HG03175 (cell line): Measurements from ENCODE around the gene NSFL1C.

Source experiments
- ATAC-seq: cut with Tn5 transposase; IDR thresholded peaks from one replicate; pipeline ENCODE4 v1.9.1; 2021; ENCODE audit warnings: mild to moderate bottlenecking, moderate library complexity; ENCODE audit not compliant: unreplicated experiment

NSFL1C gene

DNA sequence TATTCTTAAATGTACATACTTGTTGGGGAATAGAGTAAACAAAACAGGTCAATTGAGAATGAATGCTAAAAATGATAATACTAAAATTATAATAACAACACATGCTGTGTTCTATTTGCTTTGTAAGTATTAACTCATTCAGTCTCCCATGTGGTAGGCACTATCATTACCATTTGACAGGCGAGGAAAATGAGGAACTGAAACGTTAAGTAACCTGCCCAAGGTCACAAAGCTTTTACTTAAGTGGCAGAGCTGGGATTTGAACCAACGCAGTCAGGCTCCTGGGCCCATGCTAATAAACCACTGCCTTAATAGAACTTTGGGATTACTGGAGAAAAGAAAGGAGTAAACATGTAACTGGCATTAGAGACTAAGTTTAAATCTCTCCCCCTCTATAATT is 3.8 kb downstream of the NSFL1C start:
- ATAC-seq, result no peak

DNA sequence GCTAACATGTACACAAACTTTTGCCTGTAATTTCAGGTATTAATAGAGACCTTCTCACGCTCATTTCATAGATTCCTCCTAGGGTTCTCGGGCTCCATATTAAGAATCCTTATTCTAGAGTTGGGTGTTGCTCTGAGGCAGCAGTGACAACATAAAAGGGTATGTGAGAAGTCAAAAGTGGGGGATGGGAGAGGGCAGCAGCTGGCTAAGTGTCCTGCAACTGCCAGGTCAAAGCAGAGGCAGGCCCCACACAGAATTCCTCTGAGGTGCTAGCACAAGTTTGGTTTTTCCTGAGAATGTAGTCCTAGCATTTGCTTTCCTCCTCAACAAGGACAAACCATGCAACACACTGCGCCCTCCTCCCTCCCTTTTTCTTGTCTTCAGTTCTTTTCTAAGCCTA is 4.6 kb downstream of the NSFL1C start:
- no peak for ATAC-seq

DNA sequence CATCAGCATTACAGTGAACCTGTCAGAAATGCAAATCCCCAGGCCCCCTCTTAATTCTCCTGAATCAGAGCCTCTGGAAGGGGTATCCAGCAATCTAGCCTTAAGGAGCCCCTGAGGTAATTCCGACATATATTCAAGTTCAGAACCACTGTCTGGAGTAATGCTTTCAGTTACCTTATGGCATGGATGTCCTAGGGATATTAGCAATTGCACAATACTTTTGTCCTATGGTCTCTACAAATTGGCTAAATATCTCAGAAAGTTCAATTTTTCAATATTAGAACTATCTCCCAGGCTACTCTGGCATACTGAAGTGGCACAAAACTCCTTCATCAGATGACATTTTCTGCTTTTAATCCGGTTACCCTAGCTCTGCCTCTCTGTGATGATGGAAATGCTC is 6.4 kb downstream of the NSFL1C start:
- ATAC-seq, result no peak

DNA sequence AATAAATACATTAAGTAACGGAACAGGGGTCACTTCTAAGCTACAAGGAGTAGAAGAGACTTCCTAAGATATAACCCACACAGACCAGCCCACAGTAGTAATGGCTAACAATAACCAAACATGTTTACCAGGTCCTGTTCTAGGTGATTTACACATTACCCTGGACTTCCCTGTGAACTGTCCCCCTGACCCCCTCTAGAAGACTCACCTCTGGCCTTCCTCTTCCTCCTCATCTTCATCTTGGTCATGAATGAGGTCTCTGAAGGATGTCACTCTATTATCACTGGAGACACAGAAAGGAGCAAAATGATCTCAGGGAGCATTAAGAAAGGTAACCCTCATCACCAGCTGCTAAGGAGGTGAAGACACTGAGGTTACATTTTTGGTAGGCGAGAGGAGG is 8.7 kb downstream of the NSFL1C start:
- no peak for ATAC-seq

DNA sequence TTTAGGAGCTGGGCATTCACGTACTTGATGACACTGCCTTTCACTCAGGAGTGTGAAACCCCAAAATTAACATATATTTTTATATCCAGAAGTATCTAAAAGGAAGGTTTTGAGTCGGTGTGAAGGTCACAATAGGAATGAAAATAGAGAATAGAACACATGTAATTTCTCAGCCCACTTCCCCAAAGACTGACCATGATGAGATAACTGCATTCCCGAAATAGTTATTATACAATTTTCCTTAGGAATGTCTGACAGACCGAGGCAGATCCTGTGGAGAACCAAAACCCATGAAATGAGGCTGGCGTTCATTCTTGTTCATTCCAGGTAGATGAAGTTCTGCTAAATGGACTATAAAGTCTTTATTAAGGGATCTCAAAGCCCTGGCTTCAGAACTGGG is 10.3 kb downstream of the NSFL1C start:
- no peak for ATAC-seq

DNA sequence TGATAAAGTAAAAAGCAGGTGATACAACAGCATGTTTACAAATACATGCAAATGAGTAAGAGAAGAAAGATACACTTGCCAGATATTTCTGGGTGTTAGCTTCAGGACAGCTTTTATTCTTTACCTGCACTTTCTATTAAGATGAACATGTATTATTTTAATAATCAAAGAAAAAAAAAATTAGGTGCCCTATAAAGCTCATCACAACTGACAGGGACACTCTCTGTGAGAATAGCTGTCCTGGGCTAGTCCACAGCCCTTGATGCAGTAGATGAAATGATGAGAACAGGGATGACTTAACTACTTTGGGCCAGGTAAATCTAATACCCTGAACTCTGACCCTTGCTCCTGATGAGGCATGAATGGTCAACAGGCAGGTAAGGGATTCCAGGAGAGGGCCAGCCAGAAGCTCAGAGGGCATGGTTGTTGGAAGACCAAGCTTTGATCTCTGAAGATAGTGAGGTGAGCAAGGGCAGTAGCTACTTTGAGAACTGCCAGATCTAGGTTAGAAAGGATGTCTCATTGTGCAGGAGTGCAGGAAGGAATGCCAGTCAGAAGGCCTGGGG is 15.6 kb downstream of the NSFL1C start:
- ATAC-seq, result no peak

DNA sequence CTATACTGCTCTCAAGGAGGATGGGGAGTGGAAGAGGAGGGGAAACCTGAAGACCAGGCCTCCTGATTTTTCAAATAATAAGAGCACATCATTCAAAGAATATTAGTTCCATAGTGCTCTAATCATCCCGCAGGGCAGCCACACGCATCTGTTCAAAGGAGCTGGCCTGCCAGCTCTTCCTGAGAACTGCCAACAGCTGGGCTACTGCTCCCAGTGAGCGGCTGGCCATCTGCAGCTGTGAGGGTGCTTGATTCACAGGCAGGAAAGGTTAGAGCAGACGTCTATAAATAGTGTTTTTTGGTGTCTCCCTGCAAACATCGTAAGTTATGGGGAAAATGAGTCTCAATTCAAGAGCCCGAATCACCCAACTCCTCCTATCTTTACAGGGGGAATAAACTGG is 17.3 kb downstream of the NSFL1C start:
- no peak for ATAC-seq

DNA sequence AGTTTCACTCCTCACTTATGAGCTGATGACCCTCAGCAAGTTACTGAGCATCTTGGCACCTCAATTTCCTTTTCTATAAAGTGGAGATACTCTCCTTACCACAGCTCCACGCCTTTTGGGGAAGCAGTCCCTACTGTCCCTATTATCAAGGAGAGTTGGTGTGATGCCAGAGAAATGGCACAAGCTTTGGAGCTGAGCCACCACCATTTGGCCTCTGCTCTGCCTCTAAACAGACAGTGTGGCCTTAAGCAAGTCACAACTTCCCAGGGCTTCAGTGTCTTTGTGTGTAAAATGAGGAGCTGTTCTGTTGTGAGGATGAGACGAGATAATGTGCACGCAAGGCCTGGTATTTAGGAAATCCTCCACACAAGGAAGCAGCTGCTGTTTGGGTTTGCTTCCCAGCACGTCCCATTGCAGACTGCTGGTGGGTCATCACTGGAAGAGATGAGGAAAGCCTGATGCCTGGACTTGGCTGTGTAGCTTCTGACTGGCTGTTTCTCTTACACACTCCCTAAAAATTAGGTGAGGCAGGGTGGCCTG is 18.5 kb downstream of the NSFL1C start:
- no peak for ATAC-seq

DNA sequence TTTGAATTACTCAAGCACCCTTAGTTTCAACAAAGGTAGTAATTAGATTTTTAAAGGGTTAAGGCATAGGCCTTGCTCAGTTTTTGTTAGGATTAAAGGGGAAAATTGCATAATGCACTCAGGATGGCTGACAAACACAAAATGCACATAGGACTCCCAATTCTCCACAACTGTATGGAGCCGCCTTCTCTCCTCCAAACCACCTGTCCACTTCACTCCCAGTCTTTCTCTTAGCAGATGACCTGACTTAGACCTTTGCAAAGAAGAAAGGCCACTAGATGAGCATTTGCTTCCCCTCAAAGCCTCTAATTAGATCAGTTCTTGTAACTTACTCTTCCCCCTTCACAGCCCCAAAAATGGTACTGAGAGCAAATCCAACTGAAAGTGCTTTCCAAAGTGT is 20.1 kb downstream of the NSFL1C start:
- no peak for ATAC-seq

DNA sequence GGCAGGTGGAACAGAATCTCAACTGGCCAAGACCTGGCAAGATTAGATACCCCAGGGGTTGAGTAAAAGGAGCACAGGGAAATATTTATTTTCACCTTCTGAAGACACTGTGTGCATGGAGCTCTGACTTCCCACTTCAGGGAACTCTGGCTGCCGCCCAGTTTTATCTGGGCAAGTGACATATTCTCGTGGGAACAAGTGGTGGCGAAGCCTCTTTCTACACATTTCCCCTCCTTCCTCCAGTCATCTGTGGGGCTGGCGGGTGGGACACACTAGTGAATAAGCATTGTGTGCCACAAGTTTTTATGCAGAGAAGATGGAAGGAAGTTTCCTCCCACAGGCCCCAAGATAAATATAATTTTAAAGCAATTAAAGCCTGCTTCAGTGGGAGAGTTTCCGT is 23.6 kb downstream of the NSFL1C start:
- no peak for ATAC-seq

DNA sequence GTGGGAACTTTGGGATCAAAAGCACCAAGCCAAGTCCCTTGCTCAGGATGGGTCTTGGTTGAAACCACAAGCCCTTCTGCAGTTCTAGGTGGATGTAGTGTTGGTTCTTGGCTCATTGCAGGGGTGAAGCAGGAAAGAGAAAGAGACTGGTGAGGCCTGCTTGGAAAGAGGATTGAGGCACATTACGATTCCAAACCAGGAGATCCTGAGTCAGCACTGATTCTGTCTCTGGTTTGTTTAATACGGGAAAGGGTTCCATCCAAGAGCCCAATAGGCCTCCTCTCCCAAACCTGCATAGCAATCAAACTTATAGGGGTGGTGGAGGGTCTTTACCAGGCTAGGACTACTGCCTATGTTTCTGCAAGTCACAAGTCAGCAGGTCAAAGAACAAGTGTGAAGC is 24.3 kb downstream of the NSFL1C start:
- ATAC-seq, result no peak

DNA sequence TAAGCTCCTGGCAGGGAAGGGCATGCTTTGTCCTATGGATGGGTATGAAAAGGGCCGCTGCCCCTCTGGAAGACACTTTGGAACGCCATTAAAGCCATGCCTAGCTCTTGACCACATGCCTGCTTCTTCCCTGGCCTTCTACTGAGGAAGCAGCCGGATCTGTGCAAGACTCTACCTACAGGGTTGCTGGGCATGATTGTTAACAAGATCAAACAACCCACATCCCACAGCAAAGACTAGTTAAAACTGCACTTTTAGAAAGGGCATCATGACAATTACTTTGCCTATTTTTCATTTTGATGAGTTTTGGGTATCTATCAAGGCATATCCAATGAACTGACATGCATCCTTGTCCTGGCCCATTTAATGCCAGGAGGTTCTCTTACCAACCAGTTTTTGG is 25.5 kb downstream of the NSFL1C start:
- ATAC-seq, result no peak

DNA sequence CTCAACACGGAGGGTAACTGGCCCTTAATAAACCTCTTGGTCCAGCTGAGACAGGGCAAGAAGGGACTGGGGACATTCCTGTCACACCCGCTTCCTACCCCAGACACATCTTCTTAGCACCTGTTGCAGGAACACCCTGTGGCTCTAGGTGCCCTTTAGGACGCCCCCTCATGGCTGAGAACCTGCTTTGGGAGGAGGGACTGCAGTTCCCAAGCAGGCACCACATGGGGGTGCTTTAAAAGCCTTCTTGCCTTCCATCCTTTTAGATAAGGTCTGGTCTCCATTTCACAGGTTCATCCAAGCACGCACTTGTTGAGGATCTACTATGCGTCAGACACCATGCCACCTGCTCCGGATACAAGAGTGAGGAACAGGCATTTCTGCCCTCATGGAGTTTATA is 26.6 kb downstream of the NSFL1C start:
- ATAC-seq, result no peak

DNA sequence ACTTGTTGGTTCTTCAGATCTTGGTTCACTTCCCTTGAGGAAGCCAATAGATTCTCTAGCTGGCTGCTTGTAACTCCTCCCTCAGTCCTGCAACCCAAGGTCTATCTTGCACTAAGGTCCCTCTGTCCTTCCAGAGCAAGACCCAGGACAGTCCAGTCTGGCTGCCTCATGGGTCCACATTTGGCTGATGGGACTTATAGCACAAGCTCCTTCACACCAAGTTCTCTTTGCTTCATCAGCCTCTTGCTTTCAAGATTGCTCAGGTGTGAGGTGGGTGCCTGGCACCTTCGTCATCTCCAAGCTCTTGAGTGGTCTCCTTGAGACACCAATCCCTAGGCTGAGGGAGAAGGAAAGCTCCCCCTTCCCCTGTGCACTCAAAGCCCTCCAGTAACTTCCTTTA is 28.3 kb downstream of the NSFL1C start:
- no peak for ATAC-seq

DNA sequence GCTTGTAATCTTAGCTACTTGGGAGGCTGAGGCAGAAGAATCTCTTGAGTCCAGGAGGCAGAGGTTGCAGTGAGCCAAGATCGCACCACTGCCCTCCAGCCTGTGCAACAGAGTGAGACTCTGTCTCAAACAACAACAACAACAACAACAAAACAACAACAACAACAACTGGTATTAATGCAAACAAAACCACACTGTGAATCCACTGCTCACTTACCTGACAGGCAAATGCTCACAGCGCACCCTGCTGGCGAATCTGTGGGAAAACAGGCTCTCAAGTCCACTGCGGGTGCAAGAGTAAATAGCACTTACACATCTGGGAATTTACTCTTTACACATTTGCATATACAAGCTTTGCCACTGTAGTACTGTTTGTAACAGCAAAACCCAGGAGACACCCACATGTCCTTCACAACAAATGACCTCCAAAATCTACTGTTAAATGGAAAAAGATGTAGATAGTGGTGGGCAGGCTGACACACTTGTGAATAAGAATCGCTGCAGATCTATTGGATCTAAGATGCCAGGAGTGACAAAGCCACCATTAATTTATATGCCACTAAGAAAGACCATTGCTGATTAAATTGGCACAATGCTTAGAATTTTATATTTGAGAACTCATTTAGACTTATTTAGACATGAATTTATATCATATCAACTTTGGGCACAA is 29.3 kb downstream of the NSFL1C start:
- ATAC-seq, result peak; percentile 46

DNA sequence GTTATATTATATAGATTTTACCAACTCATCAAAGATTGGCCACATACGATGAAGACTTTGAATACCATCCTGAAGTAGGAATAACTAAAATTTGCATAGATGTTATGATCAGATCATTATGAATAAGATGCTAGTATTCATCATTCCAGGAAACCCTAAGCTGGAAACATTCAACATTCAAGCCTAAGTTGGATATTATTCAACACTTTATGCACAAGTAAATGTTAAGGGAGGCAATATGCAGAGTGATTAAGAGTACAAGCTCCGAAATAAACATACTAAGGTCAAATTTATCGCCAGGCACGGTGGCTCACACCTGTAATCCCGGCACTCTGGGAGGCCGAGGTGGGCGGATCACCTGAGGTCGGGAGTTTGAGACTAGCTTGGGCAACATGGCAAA is 30.4 kb downstream of the NSFL1C start:
- no peak for ATAC-seq

DNA sequence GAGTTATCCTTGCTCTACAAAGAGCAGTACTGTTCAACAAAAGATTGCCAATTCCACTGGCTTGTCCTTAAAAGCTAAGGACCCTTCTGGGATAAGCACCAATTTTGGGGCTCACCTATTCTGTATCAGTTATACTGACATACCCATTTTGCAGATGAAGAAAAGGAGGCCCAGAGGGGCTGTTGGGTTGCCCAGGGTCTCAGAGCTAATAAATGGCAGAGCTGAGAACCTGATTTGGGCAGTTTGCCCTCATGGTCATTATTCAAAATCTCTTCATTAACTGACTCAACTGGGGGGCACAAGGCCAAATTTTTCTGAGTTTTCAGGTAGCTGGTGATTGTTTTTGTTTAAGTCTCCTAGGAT is 31.3 kb downstream of the NSFL1C start:
- ATAC-seq, result no peak

DNA sequence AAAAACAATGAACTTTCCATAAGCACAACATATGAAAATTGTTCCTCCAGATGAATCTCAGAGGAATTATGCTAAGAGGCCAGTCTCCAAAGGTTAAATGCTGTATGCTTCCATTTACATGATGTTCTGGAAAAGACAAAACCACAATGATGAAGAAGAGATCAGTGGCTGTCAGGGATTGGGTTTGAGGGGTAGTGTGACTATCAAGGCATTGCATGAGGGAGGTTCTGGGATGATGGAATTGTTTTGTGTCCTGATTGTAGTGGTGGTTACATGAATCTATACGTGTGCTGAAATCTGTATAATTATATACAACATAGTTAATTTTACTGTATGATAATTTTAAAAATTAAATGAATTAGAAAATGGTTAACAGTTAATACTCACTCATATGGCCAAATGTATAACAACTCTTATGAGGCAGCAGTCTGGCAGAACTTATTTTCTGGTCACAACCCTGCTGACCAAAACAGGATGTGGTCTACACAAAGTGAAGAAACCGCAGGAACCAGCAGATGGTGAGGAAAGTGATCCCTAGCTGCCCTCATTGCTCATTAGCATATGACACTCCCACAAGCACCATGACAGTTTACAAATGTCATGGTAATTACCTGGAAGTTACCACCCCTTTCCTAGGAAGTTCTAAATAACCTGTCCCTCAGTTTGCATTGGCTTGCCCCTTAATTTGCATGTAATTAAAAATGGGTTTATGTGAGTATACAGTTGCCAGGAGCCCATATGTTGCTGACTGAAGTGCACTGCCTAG is 31.9 kb downstream of the NSFL1C start:
- peak; percentile 88 for ATAC-seq

DNA sequence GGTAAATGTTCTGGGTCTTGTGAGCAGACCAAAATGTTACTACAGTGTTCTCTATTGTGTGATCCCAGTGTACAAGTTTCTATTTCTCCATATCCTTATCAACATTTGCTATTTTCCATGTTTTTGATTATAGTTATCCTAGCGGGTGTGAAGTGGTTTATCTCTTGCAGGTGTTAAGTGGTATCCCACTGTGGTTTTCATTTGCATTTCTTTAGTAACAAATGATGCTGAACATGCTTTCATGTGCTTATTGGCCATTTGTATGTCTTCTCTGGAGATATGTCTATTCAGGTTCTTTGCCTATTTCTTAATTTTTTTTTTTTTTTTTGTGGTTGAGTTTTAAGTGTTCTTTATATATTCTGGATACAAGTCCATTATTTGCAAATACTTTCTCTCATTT is 35.5 kb downstream of the NSFL1C start:
- no peak for ATAC-seq

DNA sequence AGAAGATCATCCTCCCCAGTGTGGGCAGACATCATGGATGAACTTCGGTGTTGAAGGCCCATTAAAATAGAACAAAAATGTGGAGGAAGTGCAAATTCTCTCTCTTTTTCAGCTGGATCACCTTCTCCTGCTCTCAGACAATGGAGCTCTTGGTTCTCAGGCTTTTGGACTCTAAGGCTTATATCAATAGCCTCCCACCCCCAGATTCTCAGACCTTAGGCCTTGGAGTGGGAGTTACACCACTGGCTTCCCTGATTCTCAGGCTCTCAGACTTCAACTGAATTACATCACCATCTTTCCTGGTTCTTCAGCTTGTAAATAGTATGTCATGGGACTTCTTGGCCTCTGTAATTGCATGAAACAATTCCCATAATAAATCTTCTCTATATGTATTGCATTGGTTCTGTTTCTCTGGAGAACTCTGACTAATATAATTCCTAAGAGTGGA is 36.6 kb downstream of the NSFL1C start:
- no peak for ATAC-seq

DNA sequence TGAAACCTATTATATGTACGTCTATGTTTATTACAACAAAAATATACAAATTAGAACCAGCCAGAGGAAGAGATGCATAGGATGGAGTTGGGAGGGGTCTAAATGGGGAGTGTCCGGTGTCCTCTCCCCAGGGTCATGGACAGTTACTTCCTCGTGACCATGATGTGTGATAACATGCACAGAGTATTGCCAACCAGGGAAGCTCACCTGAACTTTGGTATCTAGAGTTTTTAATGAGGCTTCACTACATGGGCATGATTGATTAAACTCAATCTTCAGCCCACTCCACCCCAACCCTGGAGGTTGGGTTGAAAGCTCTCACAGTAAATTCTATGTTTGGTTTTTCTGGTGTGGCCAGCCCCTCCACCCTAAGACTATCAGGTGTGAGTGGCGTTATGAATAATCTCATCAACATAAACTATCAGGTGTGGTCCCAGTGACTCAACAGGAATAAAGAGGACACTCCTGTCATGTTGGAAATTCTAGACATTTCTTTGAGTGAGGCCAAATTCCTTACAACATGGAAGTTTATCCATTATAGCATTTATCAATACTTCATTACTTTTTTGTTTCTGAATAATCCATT is 37.4 kb downstream of the NSFL1C start:
- ATAC-seq, result no peak
